NCI-H2029 (cell line): ENCODE results near the gene COX17.

ENCODE experiments used
- DNase-seq: peaks from one replicate; lab custom pipeline; 2025; lab: John Stamatoyannopoulos, UW

Gene COX17

DNA sequence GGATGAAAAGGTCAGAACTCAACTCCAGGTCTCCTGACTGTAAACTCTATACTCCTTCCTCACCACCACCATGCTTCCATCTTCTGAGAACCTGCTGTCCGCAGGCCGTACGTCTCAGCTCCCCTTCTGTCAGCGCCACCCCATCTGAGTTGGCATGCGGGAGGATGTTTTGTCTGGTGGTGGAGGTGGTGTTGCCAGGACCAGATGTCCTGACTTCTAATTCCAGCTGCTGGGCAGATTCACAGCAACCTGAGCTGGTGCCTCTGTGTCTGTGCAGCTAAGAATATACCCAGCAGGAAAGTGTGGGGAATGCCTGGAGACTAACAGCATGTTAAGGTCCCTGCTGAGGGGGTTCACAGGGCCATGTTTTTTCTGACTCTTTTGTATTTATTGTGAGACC lies 56.3 kb downstream of the COX17 start:
- DNase-seq = no peak
